Right cardiac atrium (tissue), 5 donors: ENCODE results near the gene KIAA1671. TPM values are rescaled to one million over a fixed set of nuclear protein-coding genes. Genes with fewer than 3 reads are reported as not detected.
A peak's percentile ranks its signal among the peaks of the same experiment; 100 is the strongest.

Experiments
- ATAC-seq, 2 donors: fragments of 200-7000 bp; cut with Tn5 transposase; one replicate each; pipeline versions ENCODE4 v1.8.0 to v1.9.1; 2020; ENCODE audit warnings: moderate library complexity in 2 of 2, mild to moderate bottlenecking in 1 of 2
- DNase-seq, 3 donors: peaks; one replicate each; pipeline ENCODE4 v3.0.0-alpha.2; 2020
- H3K27ac ChIP-seq: one replicate; pipeline ENCODE4 v1.5.1; 2013; ENCODE audit warnings: mild to moderate bottlenecking, low read length, control low read depth, moderate library complexity
- H3K27me3 ChIP-seq: one replicate; pipeline ENCODE4 v1.6.1; 2013; ENCODE audit not compliant: control insufficient read depth, insufficient read depth
- H3K4me1 ChIP-seq: one replicate; pipeline ENCODE4 v1.6.1; 2013; ENCODE audit warnings: low read length; ENCODE audit not compliant: control insufficient read depth, insufficient read depth
- H3K4me3 ChIP-seq: one replicate; pipeline ENCODE4 v1.5.1; 2013; ENCODE audit warnings: low read length, control low read depth
- H3K9me3 ChIP-seq: one replicate; pipeline ENCODE4 v1.6.1; 2013; ENCODE audit warnings: low read length; ENCODE audit not compliant: control insufficient read depth
- WGBS: extraction: QIAGEN DNeasy Blood & Tissue Kit; methylation state at CpG from one replicate; pipeline ENCODE4 v1.1.7; 2013; 5-methylcytosine and 5-hydroxymethylcytosine counted together
- intact Hi-C, 4 donors: fragments of 100-400 bp; cut with DNase I; formaldehyde crosslinking; loops; one replicate each; pipeline versions ENCODE4 v1.11.0 to v1.14.0; 2022 to 2023
- polyA plus RNA-seq: library from polyadenylated mRNA; stranded (reverse); fragments of 200-250 nt; gene quantifications from one replicate; pipeline ENCODE4 v1.2.3, GENCODE V29; 2013
- total RNA-seq, 4 donors: library from RNA; stranded (reverse); fragmentation: NEBNext Ultra II Directional; extraction: Animal tissue kit (Norgen Biotek cat#: 25700); gene quantifications; one replicate each; pipeline ENCODE4 v1.2.1, GENCODE V29; 2021
- donor health status: healthy with polysubstance abuse.
- donor health status: DM: no; HTN: yes; CAD: no.
- donor health status: DM: no; HTN: no; CAD: no.
- donor health status: DM: no; HTN: yes; CAD: no; lungs with severe emphysema.
- donor health status: DM: yes; HTN: yes; CAD: no.

The KIAA1671 gene
- total and polyA plus RNA-seq, 5 donors, result 7.5 to 24.0 (median 19.9) TPM

DNA sequence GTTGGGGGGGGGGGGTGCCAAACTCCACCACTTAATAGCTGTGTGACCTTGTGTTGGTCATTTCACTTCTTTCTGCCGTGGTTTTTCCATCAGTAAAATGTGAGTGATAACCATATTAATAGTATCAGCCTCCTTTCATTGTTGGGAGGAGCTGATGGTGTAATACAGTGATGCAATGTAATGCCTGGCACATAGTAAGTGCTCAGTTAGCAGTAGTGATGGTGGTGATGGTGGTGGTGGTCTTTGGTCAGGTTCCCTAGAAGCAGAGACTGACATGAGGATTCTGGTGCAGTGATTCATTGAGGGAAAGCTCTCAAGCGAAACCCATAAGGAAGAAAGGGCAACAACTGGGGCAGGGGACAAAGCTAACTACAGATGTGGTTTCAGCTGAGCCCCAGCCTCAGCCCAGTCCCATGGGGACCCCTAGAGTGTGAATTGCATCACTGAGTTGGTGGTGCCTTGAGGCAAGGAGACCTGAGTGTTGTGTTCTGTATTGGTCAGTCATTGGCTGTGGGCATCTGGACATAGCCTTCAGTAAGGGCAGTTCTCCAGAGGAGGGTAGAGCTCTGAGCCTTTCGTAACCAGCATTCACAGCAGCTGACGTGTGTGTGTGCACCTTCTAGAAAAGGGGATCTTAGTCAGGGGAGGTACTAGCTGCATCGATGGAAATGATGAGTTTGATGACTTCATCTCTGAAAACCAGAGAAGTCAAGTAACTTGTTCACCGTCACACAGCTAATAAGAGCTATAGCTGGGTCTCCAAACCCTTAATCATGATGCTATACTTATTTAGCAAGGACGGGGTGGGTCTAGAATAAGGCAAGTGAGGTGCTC lies 153.5 kb downstream of the KIAA1671 start:
- no peaks in the 10 kb centered on the region for H3K4me1 ChIP-seq
- ATAC-seq (no peak), DNase-seq (no peak)
- no peak overlapping the region for H3K27ac ChIP-seq
- no peaks in the 10 kb centered on the region for H3K9me3 ChIP-seq
- no peak overlapping the region for H3K4me3 ChIP-seq
- H3K27me3 ChIP-seq, result no peaks in the 10 kb centered on the region
- WGBS, result 84% methylated on average over 7 of the region's 7 CpGs
- intact Hi-C loops, result no loop called here

DNA sequence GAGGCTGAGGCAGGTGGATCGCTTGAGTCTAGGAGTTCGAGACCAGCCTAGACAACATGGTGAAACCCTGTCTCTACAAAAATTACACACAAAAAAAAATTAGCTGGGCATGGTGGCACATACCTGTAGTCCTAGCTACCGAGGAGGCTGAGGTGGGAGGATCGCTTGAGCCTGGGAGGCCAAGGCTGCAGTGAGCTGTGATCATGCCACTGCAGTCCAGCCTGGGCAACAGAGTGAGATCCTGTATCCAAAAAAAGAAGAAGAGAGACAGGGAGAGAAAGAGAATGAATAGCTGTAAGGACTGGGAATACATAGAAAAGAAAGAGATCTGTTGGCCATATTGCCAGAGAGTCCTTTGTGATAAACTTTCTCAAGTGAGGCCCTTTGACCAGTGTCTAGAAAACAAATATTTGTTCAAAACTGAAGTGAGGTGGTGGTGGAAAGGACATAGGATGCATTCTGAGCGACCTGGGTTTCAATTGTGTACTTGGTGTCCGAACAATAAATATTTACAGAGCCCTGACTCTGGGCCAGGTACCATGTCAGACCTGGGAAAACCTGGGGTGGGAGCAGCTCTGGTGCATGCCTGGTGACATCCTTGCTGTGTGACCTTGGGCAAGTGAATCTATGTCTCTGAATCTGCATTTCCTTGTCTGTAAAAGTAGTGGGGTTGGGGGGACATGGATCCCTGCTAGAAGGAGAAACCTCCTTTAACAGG lies 157.5 kb downstream of the KIAA1671 start:
- H3K27ac ChIP-seq, result no peak overlapping the region
- H3K4me3 ChIP-seq, result no peak overlapping the region
- no peaks in the 10 kb centered on the region for H3K27me3 ChIP-seq
- H3K9me3 ChIP-seq, result no peaks in the 10 kb centered on the region
- intact Hi-C loops, result loop anchor here in 2 of 4 donors (5.0 kb wide), 2 partner anchors 37 to 62 kb away; no protein-coding TSS in a partner anchor
- peaks cover 7% of the 10 kb centered on the region for H3K4me1 ChIP-seq
- DNase-seq (no peak), ATAC-seq (no peak)
- WGBS, result 95% methylated on average over 6 of the region's 6 CpGs

DNA sequence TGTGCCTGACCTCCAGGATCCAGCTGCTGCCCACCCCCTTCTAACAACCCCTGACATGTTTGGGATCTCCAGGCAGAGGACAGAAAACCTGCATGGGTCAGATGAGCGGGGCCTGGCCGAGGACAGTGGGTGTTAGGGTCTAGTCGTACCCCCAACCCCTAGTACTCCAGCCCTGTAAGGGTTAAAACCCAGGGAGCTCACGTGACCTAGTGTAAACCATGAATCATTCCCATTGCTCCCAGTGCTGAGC lies 158.0 kb downstream of the KIAA1671 start:
- ATAC-seq (no peak), DNase-seq (no peak)
- Histone ChIP-seq H3K4me1 (peaks cover 7% of the 10 kb centered on the region), H3K9me3 (no peaks in the 10 kb centered on the region), H3K4me3 (no peak overlapping the region), H3K27ac (no peak overlapping the region), H3K27me3 (no peaks in the 10 kb centered on the region)
- 37% methylated on average over 4 of the region's 4 CpGs for WGBS
- intact Hi-C loops, result loop anchor here in 2 of 4 donors (5.0 kb wide), 2 partner anchors 37 to 62 kb away; no protein-coding TSS in a partner anchor

DNA sequence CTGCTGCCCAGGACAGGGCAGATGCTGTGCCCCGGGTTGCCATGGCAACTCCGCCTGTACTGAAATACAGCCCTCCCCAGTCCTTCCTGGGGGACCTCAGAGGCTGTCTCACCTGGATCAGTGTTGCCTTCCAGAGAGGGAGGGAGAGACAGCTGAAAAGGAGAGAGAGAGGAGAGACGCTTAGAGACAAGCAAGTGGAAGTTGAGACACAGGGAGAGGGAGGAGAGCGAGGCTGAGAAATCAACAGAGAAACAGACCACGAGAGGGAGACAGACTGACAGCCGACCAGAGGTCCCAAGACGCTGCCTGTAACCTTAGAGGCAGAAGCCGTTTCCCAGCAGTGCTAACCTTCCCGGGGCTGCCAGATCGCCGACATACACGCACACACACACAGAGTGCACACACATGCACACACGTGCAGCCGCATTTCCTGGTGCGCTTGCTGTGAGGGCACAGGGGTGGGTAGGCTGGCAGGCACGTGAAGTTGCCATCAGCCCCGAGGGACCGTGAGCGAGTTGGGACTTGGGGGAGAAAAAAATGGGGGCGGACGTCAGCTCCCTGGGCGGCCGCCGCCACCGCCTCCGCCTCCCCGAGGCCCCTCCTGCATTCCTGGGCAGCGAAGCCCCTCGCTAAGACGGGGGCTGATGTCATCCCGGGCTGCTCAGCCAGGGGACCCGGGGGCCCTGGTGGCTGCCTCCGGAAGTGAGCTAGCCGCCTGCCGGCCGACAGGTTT lies 158.5 kb downstream of the KIAA1671 start:
- no peaks in the 10 kb centered on the region for H3K9me3 ChIP-seq
- peak overlapping the region; percentile 59 for H3K4me3 ChIP-seq
- H3K27ac ChIP-seq, result peak overlapping the region; percentile 55
- ATAC-seq (peak; percentile 88), DNase-seq (peak; percentile 62 to 83 (median 81))
- under 1% methylated on average over 36 of the region's 36 CpGs for WGBS
- intact Hi-C loops, result loop anchor here in 2 of 4 donors (5.0 kb wide), 2 partner anchors 36 to 61 kb away; no protein-coding TSS in a partner anchor
- no peaks in the 10 kb centered on the region for H3K27me3 ChIP-seq
- H3K4me1 ChIP-seq, result peaks cover 7% of the 10 kb centered on the region

DNA sequence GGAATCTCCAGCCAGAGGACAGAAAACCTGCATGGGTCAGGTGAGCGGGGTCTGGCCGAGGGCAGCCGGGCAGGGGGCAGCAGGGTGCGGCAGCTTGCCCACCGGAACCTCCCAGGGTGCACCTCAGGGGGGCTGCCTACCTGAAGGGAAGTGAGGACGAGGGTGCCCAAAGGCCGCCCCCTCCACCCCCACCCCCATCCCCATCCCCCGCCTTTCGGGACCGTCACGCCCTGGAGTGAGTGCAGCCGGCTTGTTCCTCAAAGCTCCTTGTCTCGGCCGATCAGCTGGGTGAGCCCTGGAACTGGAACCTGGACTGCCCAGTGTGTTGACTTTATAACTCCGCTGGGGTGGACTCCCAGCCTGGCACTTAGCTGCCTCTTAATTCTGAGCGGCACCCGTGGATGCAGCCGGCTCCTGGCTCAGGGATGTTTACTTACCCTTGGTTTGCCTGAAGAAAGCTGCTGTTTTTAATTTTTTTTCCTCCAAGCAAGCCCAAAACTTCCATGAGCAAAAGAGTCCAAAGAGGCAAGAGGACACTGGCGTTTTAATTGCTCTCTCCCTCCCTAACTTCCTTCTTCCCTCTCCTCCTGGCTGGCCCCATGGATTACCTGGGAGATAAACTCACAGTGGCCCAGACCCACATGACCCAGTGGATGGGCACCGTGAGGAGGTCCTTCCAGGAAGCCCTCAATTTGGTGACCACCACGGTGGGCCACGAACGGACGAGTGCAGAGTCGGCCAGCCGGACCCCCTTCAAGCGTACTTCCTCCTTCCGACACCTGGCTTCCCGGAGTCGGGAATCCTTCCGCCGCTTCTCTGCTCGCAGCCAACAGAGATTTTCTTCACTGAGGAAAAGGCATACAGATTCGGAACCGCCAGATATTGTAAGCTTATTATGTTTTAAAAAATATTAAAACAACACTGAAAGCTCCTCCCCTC lies 159.3 kb downstream of the KIAA1671 start:
- peak overlapping the region; percentile 72 for H3K27ac ChIP-seq
- H3K4me1 ChIP-seq, result peaks cover 7% of the 10 kb centered on the region
- H3K27me3 ChIP-seq, result no peaks in the 10 kb centered on the region
- intact Hi-C loops, result loop anchor here in 2 of 4 donors (5.0 kb wide), 2 partner anchors 35 to 60 kb away; no protein-coding TSS in a partner anchor
- WGBS, result 25% methylated on average over 35 of the region's 35 CpGs
- no peaks in the 10 kb centered on the region for H3K9me3 ChIP-seq
- peak in 2 of 3 donors; percentile 29 to 67 for DNase-seq
- ATAC-seq, result peak; percentile 54 to 63
- H3K4me3 ChIP-seq, result peak overlapping the region; percentile 59

DNA sequence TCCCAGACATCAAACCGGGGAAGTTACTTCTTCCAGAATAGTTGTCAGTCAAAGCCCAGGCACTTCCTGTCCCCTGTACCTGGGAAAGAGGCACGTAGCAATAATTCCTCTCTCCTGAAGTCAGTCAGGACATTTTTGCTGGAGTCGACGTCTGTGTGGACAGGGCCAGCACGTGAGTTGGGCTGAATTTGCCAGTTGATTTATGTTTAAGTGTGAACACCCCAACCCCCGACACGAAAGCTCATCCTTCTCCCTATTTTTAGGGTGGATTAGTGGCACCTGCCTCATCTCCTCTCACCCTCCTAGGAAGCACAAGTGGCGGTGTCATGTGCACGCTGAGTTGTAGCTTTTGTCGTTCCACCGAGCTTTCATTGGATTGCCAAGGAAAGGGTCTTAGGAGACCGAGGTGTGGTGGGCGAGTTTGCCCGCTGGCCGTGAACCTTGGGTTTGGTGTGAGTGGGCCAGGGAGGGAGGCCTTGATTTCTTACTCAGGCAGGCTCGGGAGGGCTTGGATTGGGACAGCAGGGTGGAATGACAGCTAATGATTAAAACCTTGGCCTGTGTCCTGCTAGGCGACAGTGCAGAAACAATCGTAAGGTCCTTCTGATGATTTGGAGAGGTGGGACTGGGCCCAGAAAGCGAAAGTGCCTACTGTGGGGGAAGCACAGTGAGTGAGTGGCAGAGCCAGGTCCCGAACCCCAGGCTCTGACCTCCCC lies 160.2 kb downstream of the KIAA1671 start:
- intact Hi-C loops, result loop anchor here in 2 of 4 donors (5.0 kb wide), 2 partner anchors 35 to 60 kb away; no protein-coding TSS in a partner anchor
- Histone ChIP-seq H3K9me3 (no peaks in the 10 kb centered on the region), H3K4me1 (peaks cover 7% of the 10 kb centered on the region), H3K27ac (peak overlapping the region; percentile 43), H3K4me3 (peak overlapping the region; percentile 59), H3K27me3 (no peaks in the 10 kb centered on the region)
- ATAC-seq, result peak in 1 of 2 donors; percentile 1
- WGBS, result 52% methylated on average over 20 of the region's 20 CpGs
- no peak for DNase-seq

DNA sequence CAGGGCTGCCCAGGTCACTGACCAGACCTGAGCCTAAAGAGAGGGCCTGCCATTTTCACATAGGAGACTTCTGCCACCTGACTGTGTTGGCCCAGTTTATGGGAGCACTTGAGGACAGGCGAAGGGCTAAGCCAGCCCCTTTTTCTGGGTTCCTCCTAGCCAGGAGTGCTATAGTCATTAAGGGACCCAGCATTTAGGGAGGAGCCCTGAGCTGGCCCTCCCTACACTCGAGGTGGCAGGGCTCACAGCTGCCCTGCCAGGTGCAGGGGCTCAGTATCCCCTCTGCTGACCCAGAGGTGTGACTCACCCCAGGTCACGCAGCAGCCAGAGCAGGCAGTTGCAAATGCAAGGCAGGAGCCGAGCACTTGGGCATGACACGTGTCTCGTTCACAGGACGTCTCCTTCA lies 160.8 kb downstream of the KIAA1671 start:
- WGBS, result 49% methylated on average over 7 of the region's 7 CpGs

DNA sequence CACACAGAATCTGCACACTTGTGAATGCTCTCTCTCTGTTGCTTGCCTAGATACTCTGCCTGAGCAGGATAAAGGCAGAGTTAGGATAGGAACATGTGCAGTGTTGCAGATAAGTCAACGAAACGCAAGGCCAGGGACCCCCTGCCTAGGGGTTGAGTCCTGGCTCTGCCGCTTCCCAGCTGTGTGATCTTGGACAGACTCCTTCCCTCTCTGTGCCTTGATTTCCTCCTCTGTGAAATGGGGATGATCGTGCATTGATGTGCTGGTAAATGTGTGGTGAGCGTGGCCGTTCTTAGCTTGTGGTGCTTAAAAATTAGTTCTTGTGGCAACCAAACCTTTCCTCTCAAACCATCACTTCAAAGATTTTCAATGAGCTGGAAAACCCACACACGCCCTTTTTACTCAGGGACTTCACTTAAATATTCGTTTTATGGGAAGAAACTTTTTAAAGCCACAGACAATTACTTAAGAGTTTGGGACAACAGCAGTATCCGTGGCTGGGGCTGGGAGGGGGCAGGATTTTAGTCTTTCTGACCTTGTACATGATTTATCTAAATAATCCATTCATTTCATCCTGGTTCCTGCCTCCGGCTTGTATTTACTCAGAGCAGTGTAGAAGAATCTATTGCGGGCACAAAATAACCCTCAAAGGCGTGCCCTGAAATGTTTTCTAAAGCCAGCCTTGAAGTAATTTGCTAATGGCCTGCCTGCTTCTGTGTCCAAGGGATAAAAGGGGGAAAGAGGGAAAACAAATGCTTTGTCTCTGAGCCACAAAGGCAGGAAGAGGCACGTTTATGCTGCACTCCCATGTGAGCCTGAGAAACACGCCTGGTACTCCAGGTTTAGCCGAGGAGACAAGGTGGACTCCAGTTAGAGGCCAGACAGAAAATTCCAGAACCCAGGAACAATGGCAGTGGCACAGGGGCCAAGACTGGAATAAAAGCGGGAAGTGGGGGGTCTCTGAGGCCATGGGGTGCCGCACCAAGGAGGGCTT lies 162.2 kb downstream of the KIAA1671 start:
- peak overlapping the region; percentile 25 for H3K27ac ChIP-seq
- no peaks in the 10 kb centered on the region for H3K27me3 ChIP-seq
- intact Hi-C loops, result loop anchor here in 2 of 4 donors (5.0 kb wide), 2 partner anchors 33 to 58 kb away; no protein-coding TSS in a partner anchor
- H3K4me1 ChIP-seq, result peaks cover 7% of the 10 kb centered on the region
- WGBS, result 70% methylated on average over 17 of the region's 17 CpGs
- ATAC-seq, result no peak
- DNase-seq, result no peak
- H3K9me3 ChIP-seq, result no peaks in the 10 kb centered on the region
- no peak overlapping the region for H3K4me3 ChIP-seq

More for the DNA sequence above, 160.8 kb downstream of the KIAA1671 start:
- Histone ChIP-seq H3K9me3 (no peaks in the 10 kb centered on the region), H3K27me3 (no peaks in the 10 kb centered on the region), H3K4me3 (no peak overlapping the region), H3K27ac (peak overlapping the region; percentile 43), H3K4me1 (peaks cover 7% of the 10 kb centered on the region)
- DNase-seq (no peak), ATAC-seq (peak in 1 of 2 donors; percentile 7)
- intact Hi-C loops, result loop anchor here in 2 of 4 donors (5.0 kb wide), 2 partner anchors 34 to 59 kb away; no protein-coding TSS in a partner anchor

DNA sequence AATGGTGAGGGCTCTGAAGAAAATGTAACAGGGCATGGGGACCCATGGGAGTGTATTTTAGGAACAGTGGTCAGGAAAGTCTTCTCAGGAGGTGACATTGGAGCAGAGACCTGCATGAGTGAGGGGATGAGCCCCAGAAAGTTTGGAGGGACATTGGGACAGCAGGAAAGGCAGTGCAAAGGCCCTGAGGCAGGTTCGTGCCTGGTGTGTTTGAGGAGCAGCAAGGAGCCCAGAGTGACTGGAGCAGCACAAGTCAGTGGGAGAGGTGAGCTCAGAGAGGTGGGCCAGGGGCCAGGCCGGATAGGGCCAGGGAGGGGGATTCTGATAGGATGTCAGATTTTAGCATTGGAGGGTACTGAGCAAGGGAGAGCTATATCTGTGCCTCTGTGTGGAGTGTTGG lies 167.1 kb downstream of the KIAA1671 start:
- H3K27me3 ChIP-seq, result no peaks in the 10 kb centered on the region
- DNase-seq (no peak), ATAC-seq (peak in 1 of 2 donors; percentile 4)
- peak overlapping the region; percentile 58 for H3K27ac ChIP-seq
- WGBS, result 79% methylated on average over 2 of the region's 2 CpGs
- H3K4me1 ChIP-seq, result peaks cover 4% of the 10 kb centered on the region
- intact Hi-C loops, result no loop called here
- no peak overlapping the region for H3K4me3 ChIP-seq
- no peaks in the 10 kb centered on the region for H3K9me3 ChIP-seq
